Spleen (tissue), 7 donors: Measurements from ENCODE around the gene CCL4.

Experiments
- POLR2AphosphoS5 ChIP-seq, 3 donors: sonication (generic); formaldehyde crosslinking; IDR thresholded peaks; one replicate each; pipeline ENCODE4 v1.5.1; 2017; ENCODE audit warnings: antibody characterized with exemption in 3 of 3
- TF ChIP-seq, protein P1 (sequence below), 11 experiments: fragments of 200-600 bp in 7 of 11; fragments of 450-650 bp in 4 of 11; sonication (generic) in 4 of 11; IDR thresholded peaks in 8 of 11; conservative IDR thresholded peaks in 3 of 11; 1 replicate in 7 of 11; 2 replicates in 4 of 11; pipeline versions ENCODE4 v1.4.0 to v1.8.0; 2016 to 2021; ENCODE audit warnings: antibody characterized with exemption in 11 of 11, inconsistent platforms in 4 of 11, mild to moderate bottlenecking in 1 of 11
- donor health status: DM: no; HTN: no; CAD: no; lungs with moderate emphysema.
- donor health status: DM: no; HTN: no; CAD: no.
- donor health status: DM: no; HTN: no; CAD: no.

DNA sequence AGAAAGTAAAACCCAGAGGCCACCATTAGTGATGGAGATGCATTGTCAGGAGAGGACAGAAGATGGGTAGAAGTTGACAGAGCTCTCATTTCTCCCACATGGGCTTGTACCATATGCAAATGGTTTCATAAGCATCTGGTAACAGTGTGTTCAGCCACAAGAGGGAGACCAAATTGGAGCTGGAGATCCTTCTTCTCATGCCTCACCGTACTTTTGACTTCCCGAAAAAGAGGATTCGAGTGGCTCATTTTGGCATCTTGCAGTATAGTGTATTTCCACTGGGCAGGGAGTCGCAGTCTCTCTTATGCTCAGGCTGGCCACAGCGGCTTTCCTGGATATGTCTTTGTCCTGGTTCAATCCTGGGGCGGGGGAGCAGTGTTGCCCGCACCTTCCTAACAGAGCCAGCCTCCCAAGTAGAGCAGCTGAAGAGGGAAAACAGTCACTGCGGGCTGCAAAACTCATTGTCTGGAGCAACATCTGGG, 49.1 kb downstream of the CCL4 start:
- TF ChIP-seq, protein P1, sequence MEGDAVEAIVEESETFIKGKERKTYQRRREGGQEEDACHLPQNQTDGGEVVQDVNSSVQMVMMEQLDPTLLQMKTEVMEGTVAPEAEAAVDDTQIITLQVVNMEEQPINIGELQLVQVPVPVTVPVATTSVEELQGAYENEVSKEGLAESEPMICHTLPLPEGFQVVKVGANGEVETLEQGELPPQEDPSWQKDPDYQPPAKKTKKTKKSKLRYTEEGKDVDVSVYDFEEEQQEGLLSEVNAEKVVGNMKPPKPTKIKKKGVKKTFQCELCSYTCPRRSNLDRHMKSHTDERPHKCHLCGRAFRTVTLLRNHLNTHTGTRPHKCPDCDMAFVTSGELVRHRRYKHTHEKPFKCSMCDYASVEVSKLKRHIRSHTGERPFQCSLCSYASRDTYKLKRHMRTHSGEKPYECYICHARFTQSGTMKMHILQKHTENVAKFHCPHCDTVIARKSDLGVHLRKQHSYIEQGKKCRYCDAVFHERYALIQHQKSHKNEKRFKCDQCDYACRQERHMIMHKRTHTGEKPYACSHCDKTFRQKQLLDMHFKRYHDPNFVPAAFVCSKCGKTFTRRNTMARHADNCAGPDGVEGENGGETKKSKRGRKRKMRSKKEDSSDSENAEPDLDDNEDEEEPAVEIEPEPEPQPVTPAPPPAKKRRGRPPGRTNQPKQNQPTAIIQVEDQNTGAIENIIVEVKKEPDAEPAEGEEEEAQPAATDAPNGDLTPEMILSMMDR (IDR thresholded peaks at IDR 0.05 in 8 of 11, conservative IDR thresholded peaks at IDR 0.05 in 3 of 11): no peak
- no peak for TF ChIP-seq POLR2AphosphoS5 (IDR thresholded peaks at IDR 0.05)
